Endodermal cell (in vitro differentiated cells): ENCODE results near the gene EIF2B4. TPM values are rescaled to one million over a fixed set of nuclear protein-coding genes. Genes with fewer than 3 reads are reported as not detected.

Experiments
- DNase-seq: peaks from one replicate; pipeline ENCODE4 v3.0.0-alpha.2; 2017
- H3K27ac ChIP-seq: 2 replicates; pipeline ENCODE4 v1.5.1; 2013; ENCODE audit warnings: mild to moderate bottlenecking, low read depth, low read length, moderate library complexity
- H3K27me3 ChIP-seq: 2 replicates; pipeline ENCODE4 v1.6.1; 2013; ENCODE audit warnings: mild to moderate bottlenecking, low read length, moderate library complexity; ENCODE audit not compliant: insufficient read depth, control insufficient read depth, poor library complexity, severe bottlenecking
- H3K36me3 ChIP-seq: 2 replicates; pipeline ENCODE4 v1.7.0; 2013; ENCODE audit warnings: mild to moderate bottlenecking, low read length, moderate library complexity; ENCODE audit not compliant: control insufficient read depth, insufficient read depth
- H3K4me1 ChIP-seq: one replicate; pipeline ENCODE4 v1.7.0; 2013; ENCODE audit warnings: low read length; ENCODE audit not compliant: control insufficient read depth, insufficient read depth
- H3K4me3 ChIP-seq: 2 replicates; pipeline ENCODE4 v1.5.1; 2013; ENCODE audit warnings: mild to moderate bottlenecking, low read length, moderate library complexity
- H3K9ac ChIP-seq: 2 replicates; pipeline ENCODE4 v1.6.1; 2013; ENCODE audit warnings: mild to moderate bottlenecking, low read length, moderate library complexity; ENCODE audit not compliant: poor library complexity, severe bottlenecking; ENCODE audit errors: extremely low read depth
- H3K9me3 ChIP-seq: 2 replicates; pipeline ENCODE4 v1.6.1; 2013; ENCODE audit warnings: mild to moderate bottlenecking, low read length, moderate library complexity; ENCODE audit not compliant: control insufficient read depth
- H3K27ac Mint-ChIP-seq: 2 replicates; pipeline ENCODE4 v1.8.0; 2020; ENCODE audit warnings: mixed read lengths
- H3K27me3 Mint-ChIP-seq: 2 replicates; pipeline ENCODE4 v1.8.0; 2021; ENCODE audit warnings: mild to moderate bottlenecking, mixed read lengths; ENCODE audit not compliant: insufficient read depth
- H3K36me3 Mint-ChIP-seq: 2 replicates; pipeline ENCODE4 v1.8.0; 2020; ENCODE audit warnings: low read depth, mixed read lengths
- H3K4me1 Mint-ChIP-seq: 2 replicates; pipeline ENCODE4 v1.8.0; 2020; ENCODE audit warnings: mixed read lengths
- H3K4me3 Mint-ChIP-seq: 2 replicates; pipeline ENCODE4 v1.8.0; 2020; ENCODE audit warnings: mild to moderate bottlenecking, moderate library complexity, mixed read lengths
- H3K9me3 Mint-ChIP-seq: 2 replicates; pipeline ENCODE4 v1.8.0; 2020; ENCODE audit warnings: mild to moderate bottlenecking, mixed read lengths
- CTCF ChIP-seq: fragments of 200-600 bp; sonication (generic); conservative IDR thresholded peaks from 2 replicates; pipeline ENCODE4 v1.5.0; 2021; ENCODE audit warnings: antibody characterized with exemption, mild to moderate bottlenecking
- WGBS, 2 experiments: methylation state at CpG; one replicate each; pipeline versions ENCODE4 v1.1.5 to v1.1.7; 2013; ENCODE audit warnings: missing lambda C conversion rate in 2 of 2, mixed read lengths in 1 of 2; ENCODE audit not compliant: insufficient coverage in 1 of 2, insufficient read length in 1 of 2; 5-methylcytosine and 5-hydroxymethylcytosine counted together
- total RNA-seq, 2 donors: library from RNA; stranded (reverse); fragmentation: NEBNext Ultra II Directional in 1 of 2; extraction: Animal tissue kit (Norgen Biotek cat#: 25700) in 1 of 2; gene quantifications; 2 replicates in 1 of 2; 3 replicates in 1 of 2; pipeline ENCODE4 v1.2.1, GENCODE V29; 2021

EIF2B4 gene
- total RNA-seq, 2 donors from 2014 or later = 56.7 to 58.6 TPM

GRCh38 chr2:27380626-27381545, 10.7 kb upstream of the EIF2B4 start, which contains the start of gene ZNF513:
TSS of gene ZNF513 (minus strand) at chr2:27380734. CDS start at chr2:27380526, 208 bp downstream.
- H3K27ac Mint-ChIP-seq = peak within 1 kb of the TSS; percentile 98
- H3K4me1 Mint-ChIP-seq = peaks cover 19% of the 10 kb centered on the region
- 26 to 30% methylated on average over 32 to 67 of the region's 67 CpGs for WGBS, 2 experiments
- Histone ChIP-seq H3K27me3 (no peaks in the 10 kb centered on the region), H3K4me1 (peaks cover 4% of the 10 kb centered on the region), H3K9me3 (no peaks in the 10 kb centered on the region), H3K36me3 (peaks cover 79% of the 10 kb centered on the region), H3K4me3 (peak within 1 kb of the TSS; percentile 90), H3K27ac (peak within 1 kb of the TSS; percentile 96), H3K9ac (peak within 1 kb of the TSS; percentile 77)
- H3K36me3 Mint-ChIP-seq = peaks cover 60% of the 10 kb centered on the region
- no peak for TF ChIP-seq CTCF
- DNase-seq = peak; percentile 99
- no peaks in the 10 kb centered on the region for H3K27me3 Mint-ChIP-seq
- H3K4me3 Mint-ChIP-seq = peak within 1 kb of the TSS; percentile 92
- H3K9me3 Mint-ChIP-seq = no peaks in the 10 kb centered on the region

GRCh38 chr2:27379836-27380625, 9.9 kb upstream of the EIF2B4 start:
- TF ChIP-seq CTCF = no peak
- Mint-ChIP-seq H3K4me1 (peaks cover 19% of the 10 kb centered on the region), H3K27me3 (no peaks in the 10 kb centered on the region), H3K4me3 (peak overlapping the region; percentile 92), H3K27ac (peak overlapping the region; percentile 98), H3K36me3 (peaks cover 59% of the 10 kb centered on the region), H3K9me3 (no peaks in the 10 kb centered on the region)
- Histone ChIP-seq H3K4me3 (peak overlapping the region; percentile 90), H3K9ac (peak overlapping the region; percentile 77), H3K36me3 (peaks cover 80% of the 10 kb centered on the region), H3K27ac (peak overlapping the region; percentile 96), H3K4me1 (peaks cover 4% of the 10 kb centered on the region), H3K27me3 (no peaks in the 10 kb centered on the region), H3K9me3 (no peaks in the 10 kb centered on the region)
- DNase-seq = peak; percentile 65
- WGBS, 2 experiments = 2 to 6% methylated on average over 3 to 35 of the region's 35 CpGs

- no peak for DNase-seq
- peaks cover 62% of the 10 kb centered on the region for H3K36me3 Mint-ChIP-seq
- peak overlapping the region; percentile 77 for H3K9ac ChIP-seq
- H3K27me3 Mint-ChIP-seq = no peaks in the 10 kb centered on the region
- no peak overlapping the region for H3K27ac ChIP-seq
- peaks cover 80% of the 10 kb centered on the region for H3K36me3 ChIP-seq
- WGBS, 2 experiments = 86 to 96% methylated on average over 1 to 2 of the region's 2 CpGs
- H3K4me1 ChIP-seq = peaks cover 4% of the 10 kb centered on the region
- no peaks in the 10 kb centered on the region for H3K27me3 ChIP-seq
- H3K4me3 ChIP-seq = peak overlapping the region; percentile 90
- peaks cover 19% of the 10 kb centered on the region for H3K4me1 Mint-ChIP-seq
- H3K9me3 ChIP-seq = no peaks in the 10 kb centered on the region
- peak overlapping the region; percentile 92 for H3K4me3 Mint-ChIP-seq
- peak overlapping the region; percentile 98 for H3K27ac Mint-ChIP-seq
- TF ChIP-seq CTCF = no peak
- H3K9me3 Mint-ChIP-seq = no peaks in the 10 kb centered on the region
Observed at GRCh38 chr2:27379383-27379835, 9.3 kb upstream of the EIF2B4 start.
